NCI-H2196 treated with DMSO at 0.1 percent for 48 hours (cell line): ENCODE data around the gene DDX55.

Experiments
- DNase-seq: peaks from one replicate; lab custom pipeline; 2025; ENCODE audit not compliant: unreplicated experiment; lab: John Stamatoyannopoulos, UW

Gene DDX55

GRCh38 chr12:123614110-123614509, 12.2 kb downstream of the DDX55 start:
- DNase-seq = no peak

GRCh38 chr12:123614531-123614930, 12.6 kb downstream of the DDX55 start:
- DNase-seq = no peak

DNA sequence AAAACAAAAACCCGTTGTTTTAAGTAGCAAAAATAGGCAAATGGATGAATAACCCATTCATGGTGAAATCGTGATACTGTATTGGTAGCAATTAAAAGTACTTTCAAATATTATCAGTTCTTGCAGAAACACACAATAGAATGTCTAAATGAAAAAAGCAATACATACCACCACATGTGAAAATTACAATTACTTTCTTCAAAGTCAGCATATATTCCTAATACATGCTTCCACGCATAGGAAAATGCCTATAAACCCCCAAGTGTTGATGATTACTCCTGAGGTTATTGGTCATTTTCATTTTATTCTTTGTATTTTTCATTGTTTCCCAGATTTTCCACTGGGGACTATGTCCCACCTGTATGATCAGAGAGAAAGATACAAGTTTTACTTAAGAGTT, 15.2 kb downstream of the DDX55 start:
- no peak for DNase-seq

DNA sequence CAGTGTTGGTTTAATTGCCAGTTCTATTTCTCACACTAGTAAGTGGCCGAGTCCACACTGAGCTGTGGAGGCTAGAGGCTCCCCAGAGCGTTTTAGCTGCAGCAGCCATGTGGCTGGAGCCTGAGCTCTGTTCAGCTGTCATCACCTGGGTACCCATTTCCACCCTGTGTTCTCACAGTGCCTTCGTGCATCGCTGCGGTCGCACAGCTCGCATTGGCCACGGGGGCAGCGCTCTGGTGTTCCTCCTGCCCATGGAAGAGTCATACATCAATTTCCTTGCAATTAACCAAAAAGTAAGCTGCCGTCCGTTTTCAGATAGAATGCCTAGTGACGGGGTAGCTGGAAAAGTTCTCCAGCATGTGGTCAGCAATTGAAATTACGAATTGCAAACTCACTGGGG, 15.7 kb downstream of the DDX55 start:
- no peak for DNase-seq

- DNase-seq = no peak
Observed at GRCh38 chr12:123621101-123621500, 19.2 kb downstream of the DDX55 start.

DNA sequence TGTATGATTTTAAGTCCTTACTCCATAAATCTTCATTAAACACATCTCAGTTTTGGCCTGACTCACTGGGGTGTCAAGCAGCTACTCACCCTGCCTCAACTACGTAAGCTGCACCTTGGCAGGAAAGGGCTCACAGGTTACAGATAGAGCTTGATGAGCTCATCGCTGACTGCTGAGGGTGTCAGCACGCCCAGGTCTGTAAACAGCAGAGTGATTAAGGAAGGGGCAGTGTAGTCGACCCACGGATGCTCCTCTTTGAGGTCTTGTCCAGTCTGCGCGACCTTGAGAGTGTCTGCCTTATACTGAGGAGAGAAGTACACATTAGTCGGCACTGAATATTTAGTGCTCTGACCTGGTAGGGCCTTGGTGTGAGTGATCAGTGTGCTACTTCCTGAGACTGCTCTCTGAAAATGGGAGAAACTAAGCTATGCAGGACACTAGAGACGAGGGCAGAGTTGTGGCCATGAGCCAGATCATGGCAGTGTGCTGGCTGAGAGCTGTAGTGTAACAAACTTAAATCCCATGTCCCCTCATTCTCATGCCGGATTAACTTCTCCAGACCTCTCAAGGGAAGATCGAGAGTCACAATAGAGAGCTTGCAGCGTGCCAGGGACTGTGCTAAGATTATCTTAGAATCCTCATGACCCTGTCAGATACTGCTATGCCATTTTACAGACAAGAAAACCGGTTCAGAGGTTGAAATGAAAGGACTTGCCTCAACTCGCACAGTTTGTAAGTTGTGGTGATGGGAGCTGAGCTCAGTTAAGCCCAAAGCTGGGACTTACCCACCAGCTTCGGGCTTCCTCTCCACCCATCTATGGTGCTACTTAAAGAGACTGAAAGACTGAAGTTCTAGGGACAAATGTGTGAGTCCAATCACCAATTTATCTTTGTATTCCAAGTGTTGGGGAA, 20.0 kb downstream of the DDX55 start:
- no peak for DNase-seq

- DNase-seq = peak; percentile 92
Observed at GRCh38 chr12:123633379-123634141, 31.7 kb downstream of the DDX55 start, which contains the start of the genes EIF2B1 and GTF2H3. Gene EIF2B1 (minus strand): TSS chr12:123633686. CDS start chr12:123633557, 129 bp downstream. Gene GTF2H3 (plus strand): TSS chr12:123633829. CDS start chr12:123633860, 31 bp downstream.

- DNase-seq = no peak
Observed at GRCh38 chr12:123634142-123634561, 32.3 kb downstream of the DDX55 start.

DNA sequence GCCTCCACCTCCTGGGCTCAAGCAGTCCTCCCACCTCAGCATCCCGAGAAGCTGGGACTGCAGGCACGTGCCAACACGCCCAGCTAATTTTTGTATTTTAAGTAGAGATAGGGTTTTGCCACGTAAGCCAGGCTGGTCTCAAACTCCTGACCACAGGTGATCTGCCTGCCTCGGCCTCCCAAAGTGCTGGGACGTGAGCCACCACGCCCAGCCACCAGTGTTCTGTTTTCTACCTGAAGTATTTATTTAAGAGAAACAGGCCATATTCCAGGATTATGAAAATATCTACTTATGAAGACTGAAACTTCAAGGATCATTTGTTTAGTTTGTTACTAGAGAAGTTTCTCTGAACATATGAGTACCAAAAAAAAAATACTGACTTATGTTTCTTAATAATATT, 42.0 kb downstream of the DDX55 start:
- DNase-seq = no peak

DNA sequence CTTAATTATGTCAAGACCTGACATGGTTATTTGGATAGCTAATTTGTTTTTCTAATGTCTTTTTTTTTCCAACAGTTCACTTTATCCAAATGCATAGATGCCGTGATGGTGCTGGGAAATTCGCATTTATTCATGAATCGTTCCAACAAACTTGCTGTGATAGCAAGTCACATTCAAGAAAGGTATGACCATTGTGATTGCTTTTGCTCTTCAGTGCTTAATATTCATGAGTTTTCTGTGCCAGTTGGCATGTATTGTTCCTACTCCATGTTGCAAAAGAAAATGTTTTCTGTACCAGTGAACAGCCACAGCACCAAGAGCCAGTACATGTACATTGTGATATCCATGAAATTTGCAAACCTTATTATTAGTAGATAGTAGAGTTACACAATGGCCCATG, 43.5 kb downstream of the DDX55 start:
- no peak for DNase-seq

DNA sequence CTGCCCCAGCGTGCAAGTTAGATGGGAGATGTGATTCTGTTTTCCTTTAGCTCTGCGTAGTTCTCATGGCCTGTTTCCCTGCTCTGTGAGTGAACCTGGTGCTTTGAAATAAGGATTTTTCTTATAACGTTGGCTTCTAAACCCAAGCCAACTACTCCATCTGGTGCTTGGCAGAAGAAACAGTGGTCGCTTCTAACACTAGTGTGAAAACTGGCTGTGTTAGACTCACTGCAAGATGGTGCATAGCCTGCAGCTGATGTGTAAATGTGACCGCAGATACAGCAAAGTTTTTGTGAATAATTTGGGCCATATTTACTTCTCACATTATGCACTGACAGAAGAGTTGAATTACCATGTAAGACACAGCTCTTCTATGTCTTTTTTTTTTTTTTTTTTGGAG, 44.0 kb downstream of the DDX55 start:
- DNase-seq = no peak

GRCh38 chr12:123648401-123648800, 46.5 kb downstream of the DDX55 start:
- DNase-seq = no peak

GRCh38 chr12:123654129-123654701, 52.3 kb downstream of the DDX55 start:
- no peak for DNase-seq

DNA sequence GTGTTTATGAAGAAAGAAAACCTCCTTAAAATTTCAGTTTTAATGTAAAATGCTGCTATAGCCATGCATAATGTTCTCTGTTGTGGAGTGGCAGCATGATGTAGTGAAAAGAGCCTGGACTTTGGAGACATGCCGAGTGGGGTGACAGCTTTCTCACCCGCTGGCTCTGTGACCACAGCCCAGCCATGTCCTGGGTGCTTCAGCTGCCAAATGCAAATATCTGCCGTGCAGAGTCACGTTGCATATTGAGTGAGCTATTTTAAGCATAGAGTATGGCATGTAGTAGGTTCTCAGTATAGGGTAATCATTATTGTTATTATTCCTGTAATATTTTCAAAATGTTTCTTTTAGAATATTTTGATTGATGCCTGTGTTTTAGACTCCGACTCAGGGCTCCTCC, 53.5 kb downstream of the DDX55 start:
- no peak for DNase-seq

DNA sequence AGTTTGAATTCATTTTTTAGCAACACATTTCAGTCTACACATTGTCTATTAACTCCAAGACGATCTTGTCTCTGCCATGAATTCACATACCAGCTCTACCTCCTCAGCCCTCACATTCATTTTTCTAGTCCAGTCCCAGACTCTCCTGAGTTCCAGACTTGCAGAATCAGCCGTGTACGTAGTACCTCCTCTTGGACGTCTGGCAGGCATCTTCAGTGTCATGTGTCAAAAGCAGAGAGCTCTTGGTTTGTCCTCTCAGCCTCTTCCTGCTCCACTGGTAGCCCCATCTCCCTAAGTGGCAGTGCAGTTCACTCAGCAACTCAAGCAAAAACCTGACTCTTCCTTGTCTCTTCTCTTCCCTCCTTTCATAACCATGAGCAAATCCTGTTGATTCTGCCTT, 54.5 kb downstream of the DDX55 start:
- no peak for DNase-seq

GRCh38 chr12:123657211-123657610, 55.3 kb downstream of the DDX55 start:
- no peak for DNase-seq

- DNase-seq = no peak
Observed at GRCh38 chr12:123659996-123660727, 58.3 kb downstream of the DDX55 start.

- no peak for DNase-seq
Observed at GRCh38 chr12:123667771-123668170, 65.9 kb downstream of the DDX55 start.
